ENCODE data around the gene COPA.
A peak's percentile ranks its signal among the peaks of the same experiment; 100 is the strongest.
"Not testable (repeated sequence)": the region's sequence is repeated elsewhere in the genome, so short reads cannot be mapped to it uniquely, and the experiment has no call there.

The COPA gene

DNA sequence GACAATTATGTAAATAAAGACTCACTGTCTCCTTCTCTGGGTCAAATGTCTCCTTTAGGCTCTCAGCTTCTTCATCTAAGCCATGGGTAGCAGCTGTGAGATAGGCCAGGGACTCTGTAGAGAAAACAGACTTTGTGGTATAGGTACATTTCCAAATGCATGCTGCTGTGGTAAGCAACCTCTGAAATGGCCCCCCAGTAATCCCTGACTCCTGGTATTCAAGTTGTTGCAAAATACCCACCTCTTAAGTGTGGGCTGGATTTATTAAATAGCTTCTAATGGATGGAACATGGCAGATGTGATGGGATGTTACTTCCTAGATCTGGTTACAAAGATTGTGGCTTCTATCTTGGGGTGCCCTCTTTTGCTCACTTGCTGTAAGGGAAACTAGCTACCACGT, 47.0 kb downstream of the COPA start:
- no peaks in the 10 kb centered on the region for H3K79me2 ChIP-seq (ENCODE audit: insufficient read depth, low read length)
- H2AFZ ChIP-seq (ENCODE audit: low read depth, low read length, severe bottlenecking), result no peak overlapping the region
- peaks cover 10% of the 10 kb centered on the region; the same call in 1 of the 2 replicates for H3F3A ChIP-seq (ENCODE audit: insufficient read depth)
- no peaks in the 10 kb centered on the region for H4K20me1 ChIP-seq (ENCODE audit: low read depth, low read length)
- no peaks in the 10 kb centered on the region for H3K9me2 ChIP-seq (replicated peaks; ENCODE audit: insufficient read depth, low read length)
- H3K27me3 ChIP-seq (ENCODE audit: low read length), result no peaks in the 10 kb centered on the region
- no peak overlapping the region for H3K4me3 ChIP-seq (ENCODE audit: insufficient read depth, low read length, poor library complexity, severe bottlenecking)
- H3K9ac ChIP-seq (ENCODE audit: low read length), result no peak overlapping the region
- H3K9me3 ChIP-seq (ENCODE audit: insufficient read depth, low read length), result no peaks in the 10 kb centered on the region
- H3K4me2 ChIP-seq (ENCODE audit: low read depth, low read length, poor library complexity, severe bottlenecking), result no peak overlapping the region
- no peak overlapping the region for H3K27ac ChIP-seq (ENCODE audit: low read depth, low read length)
- peaks cover 44% of the 10 kb centered on the region; the same call in 1 of the 2 replicates for H3K36me3 ChIP-seq (ENCODE audit: low read length)
- no peak for TF ChIP-seq EZH2phosphoT487 (conservative IDR thresholded peaks at IDR 0.05; ENCODE audit: low read length)
- TF ChIP-seq, protein P1, sequence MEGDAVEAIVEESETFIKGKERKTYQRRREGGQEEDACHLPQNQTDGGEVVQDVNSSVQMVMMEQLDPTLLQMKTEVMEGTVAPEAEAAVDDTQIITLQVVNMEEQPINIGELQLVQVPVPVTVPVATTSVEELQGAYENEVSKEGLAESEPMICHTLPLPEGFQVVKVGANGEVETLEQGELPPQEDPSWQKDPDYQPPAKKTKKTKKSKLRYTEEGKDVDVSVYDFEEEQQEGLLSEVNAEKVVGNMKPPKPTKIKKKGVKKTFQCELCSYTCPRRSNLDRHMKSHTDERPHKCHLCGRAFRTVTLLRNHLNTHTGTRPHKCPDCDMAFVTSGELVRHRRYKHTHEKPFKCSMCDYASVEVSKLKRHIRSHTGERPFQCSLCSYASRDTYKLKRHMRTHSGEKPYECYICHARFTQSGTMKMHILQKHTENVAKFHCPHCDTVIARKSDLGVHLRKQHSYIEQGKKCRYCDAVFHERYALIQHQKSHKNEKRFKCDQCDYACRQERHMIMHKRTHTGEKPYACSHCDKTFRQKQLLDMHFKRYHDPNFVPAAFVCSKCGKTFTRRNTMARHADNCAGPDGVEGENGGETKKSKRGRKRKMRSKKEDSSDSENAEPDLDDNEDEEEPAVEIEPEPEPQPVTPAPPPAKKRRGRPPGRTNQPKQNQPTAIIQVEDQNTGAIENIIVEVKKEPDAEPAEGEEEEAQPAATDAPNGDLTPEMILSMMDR (IDR thresholded peaks at IDR 0.05; ENCODE audit: insufficient read depth, low read length, poor library complexity, severe bottlenecking), result no peak

DNA sequence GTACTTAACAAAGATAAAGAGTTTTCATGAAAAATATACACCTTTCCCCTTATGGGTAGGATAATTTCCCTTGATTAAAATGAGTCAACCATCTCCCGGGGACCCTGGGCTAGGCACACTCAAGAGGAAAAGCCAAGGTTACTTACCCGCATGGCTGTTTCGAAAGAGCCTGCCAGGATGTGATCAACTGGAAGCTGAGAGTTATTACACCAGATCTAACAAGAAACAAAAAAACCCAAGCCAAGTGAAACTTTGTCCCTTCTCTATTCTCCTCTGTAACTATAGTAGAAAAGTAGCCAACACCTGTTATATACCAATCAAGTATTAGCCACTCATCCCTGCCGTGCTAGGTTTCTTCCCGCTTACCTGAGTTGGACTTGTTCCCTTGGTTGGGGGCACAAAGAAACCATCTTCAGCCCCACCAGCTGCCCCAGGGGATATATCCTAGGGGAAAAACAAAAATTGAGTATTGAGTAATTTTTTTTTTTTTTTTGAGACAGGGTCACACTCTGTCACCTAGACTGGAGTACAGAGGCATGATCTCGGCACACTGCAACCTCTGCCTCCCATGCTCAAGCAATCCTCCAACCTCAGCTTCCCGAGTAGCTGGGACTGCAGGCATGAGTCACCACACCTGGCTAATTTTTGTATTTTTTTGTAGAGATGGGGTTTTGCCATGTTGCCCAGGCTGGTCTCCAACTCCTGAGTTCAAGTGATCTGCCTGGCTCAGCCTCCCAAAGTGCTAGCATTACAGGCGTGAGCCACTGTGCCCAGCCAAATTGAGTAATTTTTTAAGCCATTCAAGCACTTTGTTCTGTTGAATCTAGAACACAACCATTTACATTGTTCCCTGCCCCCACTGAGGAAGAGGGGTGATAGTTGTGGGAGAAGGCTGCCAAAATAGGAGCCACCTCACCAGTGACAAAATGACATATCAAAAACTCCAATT, 49.8 kb downstream of the COPA start:
- no peaks in the 10 kb centered on the region for H3K9me2 ChIP-seq (replicated peaks; ENCODE audit: insufficient read depth, low read length)
- H3K9me3 ChIP-seq (ENCODE audit: insufficient read depth, low read length), result no peaks in the 10 kb centered on the region
- no peaks in the 10 kb centered on the region for H3K79me2 ChIP-seq (ENCODE audit: insufficient read depth, low read length)
- H3K4me2 ChIP-seq (ENCODE audit: low read depth, low read length, poor library complexity, severe bottlenecking), result no peak overlapping the region
- H3K27me3 ChIP-seq (ENCODE audit: low read length), result no peaks in the 10 kb centered on the region
- H3K9ac ChIP-seq (ENCODE audit: low read length), result no peak overlapping the region
- H3K27ac ChIP-seq (ENCODE audit: low read depth, low read length), result no peak overlapping the region
- no peaks in the 10 kb centered on the region for H4K20me1 ChIP-seq (ENCODE audit: low read depth, low read length)
- peaks cover 40% of the 10 kb centered on the region; the same call in 1 of the 2 replicates for H3K36me3 ChIP-seq (ENCODE audit: low read length)
- peaks cover 10% of the 10 kb centered on the region; the same call in 1 of the 2 replicates for H3F3A ChIP-seq (ENCODE audit: insufficient read depth)
- H2AFZ ChIP-seq (ENCODE audit: low read depth, low read length, severe bottlenecking), result no peak overlapping the region
- TF ChIP-seq EZH2phosphoT487 (conservative IDR thresholded peaks at IDR 0.05; ENCODE audit: low read length), result no peak
- TF ChIP-seq, protein P1 (IDR thresholded peaks at IDR 0.05; ENCODE audit: insufficient read depth, low read length, poor library complexity, severe bottlenecking), result no peak
- H3K4me3 ChIP-seq (ENCODE audit: insufficient read depth, low read length, poor library complexity, severe bottlenecking), result no peak overlapping the region

DNA sequence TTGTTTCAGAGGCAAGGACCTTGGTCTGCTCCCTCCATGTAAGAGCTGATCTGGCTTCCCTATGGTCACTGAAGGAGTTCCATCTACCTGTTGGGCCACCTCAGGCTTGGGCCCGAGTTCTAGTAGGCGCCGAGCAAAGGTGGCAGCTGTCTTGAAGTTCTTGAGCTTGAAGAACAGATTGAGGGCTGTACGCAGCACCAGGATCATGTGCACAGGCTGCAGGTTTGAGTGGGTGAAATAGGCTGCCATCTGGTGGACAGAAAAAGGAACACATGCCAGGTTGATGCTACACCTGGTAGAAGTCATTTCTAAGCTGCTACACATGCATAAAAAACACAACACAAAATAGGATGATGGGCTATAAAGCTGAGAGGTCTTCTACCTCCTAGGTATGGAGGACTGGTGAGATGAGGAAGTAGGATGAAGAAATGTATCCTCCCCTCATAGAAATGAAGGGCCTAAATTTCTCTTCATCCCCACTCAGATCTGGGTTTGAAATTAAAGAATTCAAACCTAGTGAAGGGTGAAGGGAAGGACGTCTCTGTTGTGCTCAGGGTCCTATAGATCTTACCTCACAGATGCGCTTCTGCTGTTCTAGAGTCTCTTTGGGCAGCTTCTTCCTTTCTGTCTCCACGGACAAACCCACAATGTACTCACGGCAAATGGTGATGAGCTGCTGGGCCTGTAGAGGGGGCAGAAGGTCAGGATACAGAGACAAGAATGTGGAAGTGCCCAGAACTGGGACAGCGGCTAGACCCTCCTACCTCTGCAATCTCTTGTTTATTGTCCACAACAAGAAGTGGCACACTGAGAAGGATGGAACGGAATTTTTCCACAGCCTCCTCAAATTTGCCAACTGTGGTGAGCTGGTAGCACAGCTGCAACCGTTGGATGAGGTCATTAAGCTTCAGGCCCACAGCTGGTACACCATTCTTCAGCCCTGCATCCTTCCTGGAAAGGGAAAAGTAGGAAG, 51.5 kb downstream of the COPA start:
- H3K4me3 ChIP-seq (ENCODE audit: insufficient read depth, low read length, poor library complexity, severe bottlenecking), result no peak overlapping the region
- H3K9me3 ChIP-seq (ENCODE audit: insufficient read depth, low read length), result no peaks in the 10 kb centered on the region
- no peaks in the 10 kb centered on the region for H3K27me3 ChIP-seq (ENCODE audit: low read length)
- H4K20me1 ChIP-seq (ENCODE audit: low read depth, low read length), result no peaks in the 10 kb centered on the region
- TF ChIP-seq EZH2phosphoT487 (conservative IDR thresholded peaks at IDR 0.05; ENCODE audit: low read length), result no peak
- TF ChIP-seq, protein P1 (IDR thresholded peaks at IDR 0.05; ENCODE audit: insufficient read depth, low read length, poor library complexity, severe bottlenecking), result peak; percentile 94
- H3K9me2 ChIP-seq (replicated peaks; ENCODE audit: insufficient read depth, low read length), result no peaks in the 10 kb centered on the region
- H3K79me2 ChIP-seq (ENCODE audit: insufficient read depth, low read length), result no peaks in the 10 kb centered on the region
- no peak overlapping the region for H2AFZ ChIP-seq (ENCODE audit: low read depth, low read length, severe bottlenecking)
- H3K27ac ChIP-seq (ENCODE audit: low read depth, low read length), result no peak overlapping the region
- H3K36me3 ChIP-seq (ENCODE audit: low read length), result peaks cover 34% of the 10 kb centered on the region; the same call in 1 of the 2 replicates
- H3K4me2 ChIP-seq (ENCODE audit: low read depth, low read length, poor library complexity, severe bottlenecking), result no peak overlapping the region
- no peak overlapping the region for H3K9ac ChIP-seq (ENCODE audit: low read length)
- peaks cover 14% of the 10 kb centered on the region for H3F3A ChIP-seq (ENCODE audit: insufficient read depth)

DNA sequence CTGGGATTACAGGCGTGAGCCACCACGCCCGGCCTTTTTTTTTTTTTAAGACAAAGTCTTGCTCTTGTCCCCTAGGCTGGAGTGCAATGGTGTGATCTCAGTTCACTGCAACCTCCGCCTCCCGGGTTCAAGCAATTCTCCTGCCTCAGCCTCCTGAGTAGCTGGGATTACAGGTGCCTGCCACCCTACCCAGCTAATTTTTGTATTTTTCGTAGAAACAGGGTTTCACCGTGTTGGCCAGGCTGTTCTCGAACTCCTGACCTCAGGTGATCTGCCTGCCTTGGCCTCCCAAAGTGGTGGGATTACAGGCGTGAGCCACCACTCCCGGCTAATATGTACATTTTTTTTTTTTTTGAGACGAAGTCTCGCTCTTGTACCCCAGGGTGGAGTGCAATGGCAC, 55.3 kb downstream of the COPA start:
- not testable (repeated sequence) for H3K27me3 ChIP-seq (ENCODE audit: low read length); H3K9me3 ChIP-seq (ENCODE audit: insufficient read depth, low read length); H3K9me2 ChIP-seq (replicated peaks; ENCODE audit: insufficient read depth, low read length); H3K9ac ChIP-seq (ENCODE audit: low read length); H2AFZ ChIP-seq (ENCODE audit: low read depth, low read length, severe bottlenecking); H3K79me2 ChIP-seq (ENCODE audit: insufficient read depth, low read length); H4K20me1 ChIP-seq (ENCODE audit: low read depth, low read length); H3K27ac ChIP-seq (ENCODE audit: low read depth, low read length); H3K4me3 ChIP-seq (ENCODE audit: insufficient read depth, low read length, poor library complexity, severe bottlenecking); H3K4me2 ChIP-seq (ENCODE audit: low read depth, low read length, poor library complexity, severe bottlenecking)
- Histone ChIP-seq H3K36me3 (ENCODE audit: low read length) (peaks cover 19% of the 10 kb centered on the region; the same call in 1 of the 2 replicates), H3F3A (ENCODE audit: insufficient read depth) (peaks cover 18% of the 10 kb centered on the region)
